Adipose tissue (tissue), 3 donors: Measurements from ENCODE around the gene RCOR2. TPM values are rescaled to one million over a fixed set of nuclear protein-coding genes. Genes with fewer than 3 reads are reported as not detected.
"Not testable (repeated sequence)": the region's sequence is repeated elsewhere in the genome, so short reads cannot be mapped to it uniquely, and the experiment has no call there.

ENCODE experiments used
- H3K27ac ChIP-seq: one replicate; pipeline ENCODE4 v1.5.1; 2013; ENCODE audit warnings: low read depth, low read length
- WGBS, 3 donors: extraction: QIAGEN DNeasy Blood & Tissue Kit; methylation state at CpG; one replicate each; pipeline ENCODE4 v1.1.7; 2013; 5-methylcytosine and 5-hydroxymethylcytosine counted together
- polyA plus RNA-seq, 3 donors: library from polyadenylated mRNA; stranded (reverse); fragments of 200-250 nt; gene quantifications; one replicate each; pipeline ENCODE4 v1.2.3, GENCODE V29; 2013
- donor health status: healthy with polysubstance abuse.
- donor health status: Bipolar disorder and iron deficiency.
- donor health status: healthy.

The RCOR2 gene
- polyA plus RNA-seq, 3 donors = 0.27 to 0.59 (median 0.56) TPM

DNA sequence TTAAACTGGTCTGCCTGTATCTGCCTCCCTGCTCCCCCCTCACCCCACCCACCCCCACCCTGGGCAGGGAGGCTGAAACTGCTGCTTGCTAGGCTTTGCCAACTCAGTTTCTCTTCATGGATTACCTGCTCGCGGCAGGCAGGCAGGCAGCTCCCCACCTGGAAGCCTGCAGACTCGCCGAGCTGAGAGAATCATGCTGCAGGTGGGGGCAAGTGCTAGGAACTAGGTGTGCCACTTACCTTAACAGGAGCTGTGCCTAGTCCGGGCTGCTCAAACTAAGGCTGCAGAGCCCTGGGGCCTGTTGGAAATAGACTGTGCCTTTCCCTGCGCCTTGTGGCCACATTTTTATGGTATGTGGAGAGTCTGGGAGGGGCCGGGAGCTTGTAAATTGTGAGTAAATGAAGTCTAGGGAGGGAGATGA is 47.8 kb downstream of the RCOR2 start:
- H3K27ac ChIP-seq = no peak overlapping the region
- WGBS, 3 donors = 61 to 86% (median 81%) methylated on average over 7 of the region's 7 CpGs

DNA sequence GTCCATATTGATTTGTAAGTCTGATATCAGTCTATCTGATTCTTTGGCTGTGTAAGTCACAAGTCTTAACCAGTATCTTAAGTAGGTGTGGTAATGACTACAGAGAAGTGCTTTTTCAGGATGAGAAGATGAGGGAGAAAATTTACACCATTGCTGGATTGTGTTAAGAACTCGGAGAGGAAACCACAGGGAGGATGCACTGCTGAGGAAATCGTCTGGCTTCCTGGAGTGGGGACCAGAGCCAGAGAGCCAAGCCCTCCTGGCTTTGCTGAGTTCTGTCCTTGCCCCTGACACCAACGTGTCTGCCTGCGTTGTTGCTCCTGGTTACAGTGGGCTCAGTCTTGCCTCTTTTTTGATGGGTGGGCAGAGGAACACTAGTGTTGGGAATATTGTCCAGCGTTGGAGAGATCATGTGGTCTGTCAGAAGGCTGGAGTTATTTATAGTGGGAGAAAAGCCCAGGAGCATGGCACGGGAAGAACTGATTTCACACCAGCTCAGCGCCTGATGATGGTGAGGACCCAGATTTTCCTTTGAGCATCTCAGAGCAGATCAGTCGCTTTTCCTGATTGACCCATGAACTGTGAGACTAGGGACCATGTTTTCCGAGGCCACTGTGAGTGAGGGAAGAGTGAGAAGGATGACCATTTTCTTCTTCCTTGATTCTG is 48.4 kb downstream of the RCOR2 start:
- no peak overlapping the region for H3K27ac ChIP-seq
- WGBS, 3 donors = 36 to 57% (median 42%) methylated on average over 9 of the region's 9 CpGs

DNA sequence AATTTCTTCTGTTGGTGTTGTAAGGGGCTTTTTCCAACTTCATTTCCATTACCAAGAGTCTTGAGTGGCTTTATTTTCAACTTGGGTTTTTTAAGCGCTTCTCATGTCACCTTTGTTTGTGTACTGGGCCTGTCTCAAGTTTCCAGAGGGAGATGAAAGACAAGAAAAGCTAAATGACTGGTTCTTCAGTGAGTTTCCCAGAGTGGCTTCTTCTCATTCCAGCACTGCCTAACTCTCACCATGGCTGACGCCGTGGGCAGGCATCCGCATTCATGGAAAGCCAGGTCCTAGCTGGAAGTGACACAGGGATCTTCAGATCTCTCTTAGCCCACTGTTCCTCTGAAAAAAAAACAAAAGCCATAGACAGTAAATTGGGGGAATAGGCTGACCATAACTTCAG is 49.5 kb downstream of the RCOR2 start:
- H3K27ac ChIP-seq = no peak overlapping the region
- WGBS, 3 donors = 93 to 98% (median 95%) methylated on average over 4 of the region's 4 CpGs

DNA sequence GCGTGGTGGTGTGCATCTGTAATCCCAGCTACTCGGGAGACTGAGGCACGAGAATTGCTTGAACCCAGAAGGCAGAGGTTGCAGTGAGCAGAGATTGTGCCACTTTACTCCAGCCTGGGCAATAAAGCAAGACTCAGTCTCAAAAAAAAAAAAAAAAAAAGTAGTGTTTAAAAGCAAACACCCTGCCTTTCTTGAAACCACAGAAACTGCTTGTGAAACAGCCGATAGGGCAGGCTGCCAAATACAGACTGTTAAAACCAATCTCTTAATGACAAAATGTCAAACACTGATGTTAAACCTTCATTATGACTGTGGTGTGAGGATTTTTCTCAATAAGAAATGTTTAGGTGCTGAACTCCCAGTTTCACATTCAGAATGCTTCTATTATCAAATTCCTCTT is 50.8 kb downstream of the RCOR2 start:
- WGBS, 3 donors = 34 to 46% (median 37%) methylated on average over 4 of the region's 4 CpGs
- H3K27ac ChIP-seq = no peak overlapping the region

DNA sequence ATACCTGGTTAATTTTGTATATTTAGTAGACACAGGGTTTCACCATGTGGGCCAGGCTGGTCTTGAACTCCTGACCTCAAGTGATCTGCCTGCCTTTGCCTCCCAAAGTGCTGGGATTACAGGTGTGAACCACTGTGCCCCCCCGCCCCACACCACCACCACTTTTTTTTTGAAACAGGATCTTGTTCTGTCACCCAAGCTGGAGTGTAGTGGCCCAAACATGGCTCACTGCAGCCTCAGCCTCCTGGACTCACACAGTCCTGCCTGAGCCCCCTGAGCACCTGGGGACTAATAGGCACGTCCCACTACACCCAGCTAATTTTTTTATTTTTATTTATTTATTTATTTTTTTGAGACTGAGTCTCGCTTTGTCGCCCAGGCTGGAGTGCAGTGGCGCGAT is 53.3 kb downstream of the RCOR2 start:
- not testable (repeated sequence) for H3K27ac ChIP-seq
- 96 to 98% (median 98%) methylated on average over 6 of the region's 6 CpGs for WGBS, 3 donors

DNA sequence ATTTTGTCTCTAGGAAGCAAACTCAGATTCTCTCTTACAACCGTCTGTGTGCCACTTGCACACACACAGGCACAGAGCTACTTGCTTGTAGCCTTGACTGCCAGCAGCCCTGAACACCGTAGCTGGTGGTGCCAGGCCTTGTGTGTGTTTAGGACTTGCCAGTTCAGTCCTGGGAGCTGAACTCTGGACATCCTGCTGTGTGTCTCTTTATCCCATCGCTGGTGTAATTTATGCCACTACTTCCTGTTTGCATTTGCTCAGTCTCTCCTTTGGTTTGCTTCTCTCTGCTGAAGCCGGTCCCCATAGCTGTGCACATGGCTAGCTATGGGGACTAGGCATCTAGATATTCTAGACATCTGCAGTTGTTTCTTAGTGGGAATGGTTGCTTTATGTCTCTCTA is 54.0 kb downstream of the RCOR2 start:
- H3K27ac ChIP-seq = no peak overlapping the region
- WGBS, 3 donors = 11 to 27% (median 20%) methylated on average over 4 of the region's 4 CpGs

Other genes with a start within 250 kb of the RCOR2 start
- 10 to 100 TPM in 2 of 3 donors, 1 to 10 TPM in 1; 7.7 to 21.3 (median 16.6) TPM for gene ATL3, start 245.8 kb downstream of the RCOR2 start, polyA plus RNA-seq
- 100 to 1,000 TPM in 1 of 3 donors, 10 to 100 TPM in 2; 74.9 to 196 (median 91.9) TPM for gene RTN3, start 235.7 kb downstream of the RCOR2 start, polyA plus RNA-seq
- 10 to 100 TPM in 2 of 3 donors, 1 to 10 TPM in 1; 3.9 to 13.8 (median 12.7) TPM for gene ZFTA, start 148.4 kb downstream of the RCOR2 start, polyA plus RNA-seq
- 10 to 100 TPM in 1 of 3 donors, 1 to 10 TPM in 2; 2.5 to 10.7 (median 9.7) TPM for gene SPINDOC, start 103.7 kb downstream of the RCOR2 start, polyA plus RNA-seq
- gene MARK2, start 78.1 kb downstream of the RCOR2 start, polyA plus RNA-seq = 10 to 100 TPM; 13.4 to 15.0 (median 14.2) TPM
- 10 to 100 TPM in 1 of 3 donors, 1 to 10 TPM in 2; 6.7 to 13.9 (median 7.6) TPM for gene NAA40, start 21.8 kb upstream of the RCOR2 start, polyA plus RNA-seq
- 100 to 1,000 TPM; 348 to 933 (median 669) TPM for gene COX8A, start 57.5 kb upstream of the RCOR2 start, polyA plus RNA-seq
- gene OTUB1, start 69.3 kb upstream of the RCOR2 start, polyA plus RNA-seq = 10 to 100 TPM; 35.3 to 62.4 (median 50.5) TPM
- gene FLRT1, start 118.8 kb upstream of the RCOR2 start, polyA plus RNA-seq = under 1 TPM; 0.10 to 0.14 (median 0.11) TPM
- 10 to 100 TPM; 27.6 to 66.7 (median 38.7) TPM for gene MACROD1, start 248.9 kb upstream of the RCOR2 start, polyA plus RNA-seq